Nephron (organoid): ENCODE results near the gene TANK.
"Not testable (repeated sequence)": the region's sequence is repeated elsewhere in the genome, so short reads cannot be mapped to it uniquely, and the experiment has no call there.

Experiments
- H3K27ac Mint-ChIP-seq, 3 experiments: 2 replicates each; pipeline ENCODE4 v1.8.0; 2020; ENCODE audit warnings: mixed read lengths in 3 of 3, mild to moderate bottlenecking in 2 of 3, moderate library complexity in 1 of 3
- H3K27me3 Mint-ChIP-seq: 2 replicates; pipeline ENCODE4 v1.8.0; 2021; ENCODE audit warnings: low read depth, mild to moderate bottlenecking, moderate library complexity, mixed read lengths
- H3K36me3 Mint-ChIP-seq: 2 replicates; pipeline ENCODE4 v1.8.0; 2020; ENCODE audit warnings: low read depth, mixed read lengths
- H3K4me1 Mint-ChIP-seq: 2 replicates; pipeline ENCODE4 v1.8.0; 2020; ENCODE audit warnings: mixed read lengths
- H3K4me3 Mint-ChIP-seq, 3 experiments: 2 replicates each; pipeline ENCODE4 v1.8.0; 2020; ENCODE audit warnings: mild to moderate bottlenecking in 3 of 3, mixed read lengths in 3 of 3, moderate library complexity in 2 of 3
- H3K9me3 Mint-ChIP-seq: 2 replicates; pipeline ENCODE4 v1.8.0; 2020; ENCODE audit warnings: mixed read lengths
- CTCF ChIP-seq, 3 experiments: fragments of 200-600 bp; sonication (generic); IDR thresholded peaks; one replicate each; pipeline ENCODE4 v1.5.0; 2021; ENCODE audit warnings: antibody characterized with exemption in 3 of 3; ENCODE audit not compliant: unreplicated experiment in 3 of 3

The TANK gene

DNA sequence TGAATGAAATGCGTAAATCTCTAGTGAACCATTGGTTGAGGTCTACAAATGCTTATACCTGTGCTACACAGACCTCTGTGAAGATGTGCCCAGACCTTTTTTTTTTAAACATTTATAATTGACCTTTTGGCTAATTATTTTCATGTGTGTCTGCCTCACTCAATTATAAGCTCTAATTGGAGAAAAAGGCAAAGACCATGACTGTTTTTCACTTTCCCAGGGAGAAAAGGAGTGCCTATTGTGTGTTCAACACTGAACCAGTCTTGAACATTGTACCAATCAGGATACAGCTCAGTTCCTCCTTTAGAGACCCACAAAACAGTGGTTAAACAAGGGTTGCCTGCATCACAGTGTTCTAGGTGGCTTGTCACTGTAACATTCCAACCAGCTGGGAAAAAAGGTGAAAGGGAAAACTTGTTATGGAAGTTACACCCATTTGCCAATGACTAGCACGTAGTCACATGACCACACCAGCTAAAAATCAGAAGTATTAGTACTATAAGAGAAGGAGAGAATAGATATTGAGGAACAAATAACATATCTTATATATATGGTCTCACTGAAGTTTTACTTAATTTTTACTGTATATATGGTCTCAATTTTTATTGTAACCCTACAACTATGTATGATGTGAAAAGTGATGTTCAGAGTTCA, 13.4 kb downstream of the TANK start:
- H3K27ac Mint-ChIP-seq, result no peak overlapping the region
- peaks cover 54% of the 10 kb centered on the region for H3K36me3 Mint-ChIP-seq
- peaks cover 7% of the 10 kb centered on the region for H3K9me3 Mint-ChIP-seq
- H3K4me3 Mint-ChIP-seq, result no peak overlapping the region
- no peaks in the 10 kb centered on the region for H3K27me3 Mint-ChIP-seq
- H3K4me1 Mint-ChIP-seq, result no peaks in the 10 kb centered on the region
- no peak for TF ChIP-seq CTCF (IDR thresholded peaks at IDR 0.05; ENCODE audit: unreplicated experiment in 3 of 3)

GRCh38 chr2:161177969-161178368, 17.7 kb downstream of the TANK start:
- TF ChIP-seq CTCF (IDR thresholded peaks at IDR 0.05; ENCODE audit: unreplicated experiment in 3 of 3), result no peak
- Mint-ChIP-seq H3K4me1 (no peaks in the 10 kb centered on the region), H3K27ac (no peak overlapping the region), H3K4me3 (no peak overlapping the region), H3K9me3 (peaks cover 7% of the 10 kb centered on the region), H3K27me3 (no peaks in the 10 kb centered on the region), H3K36me3 (peaks cover 77% of the 10 kb centered on the region)

- Mint-ChIP-seq H3K36me3 (peaks cover 72% of the 10 kb centered on the region), H3K27me3 (no peaks in the 10 kb centered on the region), H3K4me1 (no peaks in the 10 kb centered on the region), H3K9me3 (peaks cover 7% of the 10 kb centered on the region), H3K4me3 (no peak overlapping the region), H3K27ac (no peak overlapping the region)
- TF ChIP-seq CTCF (IDR thresholded peaks at IDR 0.05; ENCODE audit: unreplicated experiment in 3 of 3), result no peak
Measured at GRCh38 chr2:161178756-161179155, 18.5 kb downstream of the TANK start.

GRCh38 chr2:161190050-161190449, 29.8 kb downstream of the TANK start:
- peaks cover 59% of the 10 kb centered on the region for H3K36me3 Mint-ChIP-seq
- H3K9me3 Mint-ChIP-seq, result no peaks in the 10 kb centered on the region
- no peak overlapping the region for H3K4me3 Mint-ChIP-seq
- no peaks in the 10 kb centered on the region for H3K4me1 Mint-ChIP-seq
- H3K27ac Mint-ChIP-seq, result no peak overlapping the region
- no peak for TF ChIP-seq CTCF (IDR thresholded peaks at IDR 0.05; ENCODE audit: unreplicated experiment in 3 of 3)
- no peaks in the 10 kb centered on the region for H3K27me3 Mint-ChIP-seq

- not testable (repeated sequence) for H3K9me3 Mint-ChIP-seq, H3K27me3 Mint-ChIP-seq
Measured at GRCh38 chr2:161195602-161196001, 35.4 kb downstream of the TANK start.

DNA sequence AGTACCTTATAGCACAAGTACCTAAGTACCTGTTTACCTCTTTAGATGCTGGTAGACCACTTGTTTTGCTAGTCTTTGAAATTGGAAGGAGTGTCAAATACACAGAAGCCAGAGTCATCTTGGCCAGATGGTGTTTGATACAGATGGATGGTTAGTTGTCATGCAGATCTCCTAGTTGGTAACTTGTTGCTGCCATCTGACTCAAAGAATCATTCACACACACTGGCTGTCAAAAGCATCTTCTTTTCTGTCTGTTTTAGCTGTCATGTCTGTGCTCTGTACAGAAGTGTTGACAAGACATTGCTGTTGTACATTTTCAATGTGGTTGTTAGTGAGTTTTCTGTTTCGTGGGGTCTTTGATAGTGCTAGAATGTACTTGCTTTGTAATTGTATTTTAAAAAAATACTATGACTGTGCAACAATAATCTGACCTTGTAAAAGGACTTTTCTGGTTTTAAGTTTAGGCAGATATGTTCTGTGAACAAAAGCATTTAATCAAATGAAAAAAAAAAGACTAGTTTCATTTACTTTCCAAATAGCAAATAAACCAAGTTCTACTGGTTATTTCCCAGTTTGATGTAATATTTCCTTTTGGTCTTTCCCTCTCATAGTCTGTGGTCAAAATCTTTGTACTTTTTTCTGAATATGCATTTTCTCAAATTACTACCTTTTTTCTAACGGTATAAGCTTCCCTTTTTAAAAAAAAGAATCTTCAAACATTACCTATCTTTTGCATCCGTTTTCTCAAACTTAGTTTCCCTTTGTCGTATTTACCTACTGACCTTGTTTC, 39.9 kb downstream of the TANK start:
- Mint-ChIP-seq H3K27me3 (no peaks in the 10 kb centered on the region), H3K36me3 (peaks cover 38% of the 10 kb centered on the region), H3K4me1 (no peaks in the 10 kb centered on the region), H3K9me3 (no peaks in the 10 kb centered on the region), H3K27ac (no peak overlapping the region), H3K4me3 (no peak overlapping the region)
- no peak for TF ChIP-seq CTCF (IDR thresholded peaks at IDR 0.05; ENCODE audit: unreplicated experiment in 3 of 3)

More at GRCh38 chr2:161195602-161196001, 35.4 kb downstream of the TANK start:
- H3K27ac Mint-ChIP-seq, H3K4me1 Mint-ChIP-seq, H3K4me3 Mint-ChIP-seq: not testable (repeated sequence)
- H3K36me3 Mint-ChIP-seq, result peaks cover 59% of the 10 kb centered on the region
